Astrocyte (in vitro differentiated cells and primary cell): Measurements from ENCODE around the gene MIR17HG.
"Not testable (repeated sequence)": the region's sequence is repeated elsewhere in the genome, so short reads cannot be mapped to it uniquely, and the experiment has no call there.

Experiments used
- EZH2 ChIP-seq: IDR thresholded peaks from 2 replicates; pipeline ENCODE4 v1.6.1; 2012; ENCODE audit warnings: mild to moderate bottlenecking, low read length, inconsistent platforms; ENCODE audit not compliant: insufficient read depth
- TF ChIP-seq, protein P1 (sequence below): IDR thresholded peaks from 2 replicates; pipeline ENCODE4 v1.5.1; 2011; ENCODE audit warnings: low read depth, mild to moderate bottlenecking, inconsistent platforms, low read length, moderate library complexity; ENCODE audit not compliant: insufficient read depth

DNA sequence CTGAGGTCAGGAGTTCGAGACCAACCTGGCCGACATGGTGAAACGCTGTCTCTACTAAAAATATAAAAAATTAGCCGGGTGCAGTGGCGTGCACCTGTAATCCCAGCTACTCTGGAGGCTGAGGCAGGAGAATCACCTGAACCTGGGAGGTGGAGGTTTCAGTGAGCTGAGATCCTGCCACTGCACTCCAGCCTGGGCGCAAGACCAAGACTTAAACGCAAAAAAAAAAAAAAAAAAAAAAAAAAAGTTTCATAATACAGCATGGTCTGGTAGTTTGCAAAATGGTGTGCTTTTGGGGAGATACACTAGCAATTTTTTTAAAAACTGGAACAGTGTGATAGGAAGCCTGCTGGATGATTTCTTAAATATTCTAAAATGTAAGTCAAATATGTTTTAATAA lies 5.4 kb downstream of the MIR17HG start:
- TF ChIP-seq, protein P1, sequence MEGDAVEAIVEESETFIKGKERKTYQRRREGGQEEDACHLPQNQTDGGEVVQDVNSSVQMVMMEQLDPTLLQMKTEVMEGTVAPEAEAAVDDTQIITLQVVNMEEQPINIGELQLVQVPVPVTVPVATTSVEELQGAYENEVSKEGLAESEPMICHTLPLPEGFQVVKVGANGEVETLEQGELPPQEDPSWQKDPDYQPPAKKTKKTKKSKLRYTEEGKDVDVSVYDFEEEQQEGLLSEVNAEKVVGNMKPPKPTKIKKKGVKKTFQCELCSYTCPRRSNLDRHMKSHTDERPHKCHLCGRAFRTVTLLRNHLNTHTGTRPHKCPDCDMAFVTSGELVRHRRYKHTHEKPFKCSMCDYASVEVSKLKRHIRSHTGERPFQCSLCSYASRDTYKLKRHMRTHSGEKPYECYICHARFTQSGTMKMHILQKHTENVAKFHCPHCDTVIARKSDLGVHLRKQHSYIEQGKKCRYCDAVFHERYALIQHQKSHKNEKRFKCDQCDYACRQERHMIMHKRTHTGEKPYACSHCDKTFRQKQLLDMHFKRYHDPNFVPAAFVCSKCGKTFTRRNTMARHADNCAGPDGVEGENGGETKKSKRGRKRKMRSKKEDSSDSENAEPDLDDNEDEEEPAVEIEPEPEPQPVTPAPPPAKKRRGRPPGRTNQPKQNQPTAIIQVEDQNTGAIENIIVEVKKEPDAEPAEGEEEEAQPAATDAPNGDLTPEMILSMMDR = not testable (repeated sequence)
- TF ChIP-seq EZH2 = not testable (repeated sequence)
